Adipocyte (in vitro differentiated cells): ENCODE data around the gene PRELID3B.

ENCODE experiments used
- DNase-seq: peaks from one replicate; pipeline ENCODE4 v3.0.0-alpha.2; 2015; ENCODE audit warnings: low read depth
- H3K27me3 ChIP-seq: replicated peaks from 2 replicates; pipeline ENCODE4 v1.7.0; 2013; ENCODE audit warnings: mild to moderate bottlenecking, low read length, moderate library complexity; ENCODE audit not compliant: control insufficient read depth, insufficient read depth
- H3K36me3 ChIP-seq: 2 replicates; pipeline ENCODE4 v1.7.0; 2013; ENCODE audit warnings: low read length, mild to moderate bottlenecking, moderate library complexity; ENCODE audit not compliant: control insufficient read depth, insufficient read depth, severe bottlenecking
- H3K4me1 ChIP-seq: 2 replicates; pipeline ENCODE4 v1.7.0; 2013; ENCODE audit warnings: mild to moderate bottlenecking, low read length, moderate library complexity; ENCODE audit not compliant: control insufficient read depth, insufficient read depth
- H3K4me3 ChIP-seq: 2 replicates; pipeline ENCODE4 v1.7.0; 2013; ENCODE audit warnings: mild to moderate bottlenecking, low read length, moderate library complexity
- H3K9ac ChIP-seq: 2 replicates; pipeline ENCODE4 v1.7.0; 2013; ENCODE audit warnings: mild to moderate bottlenecking, low read length, moderate library complexity
- H3K9me3 ChIP-seq: 2 replicates; pipeline ENCODE4 v1.7.0; 2013; ENCODE audit warnings: mild to moderate bottlenecking, low read length, moderate library complexity; ENCODE audit not compliant: control insufficient read depth

The PRELID3B gene

DNA sequence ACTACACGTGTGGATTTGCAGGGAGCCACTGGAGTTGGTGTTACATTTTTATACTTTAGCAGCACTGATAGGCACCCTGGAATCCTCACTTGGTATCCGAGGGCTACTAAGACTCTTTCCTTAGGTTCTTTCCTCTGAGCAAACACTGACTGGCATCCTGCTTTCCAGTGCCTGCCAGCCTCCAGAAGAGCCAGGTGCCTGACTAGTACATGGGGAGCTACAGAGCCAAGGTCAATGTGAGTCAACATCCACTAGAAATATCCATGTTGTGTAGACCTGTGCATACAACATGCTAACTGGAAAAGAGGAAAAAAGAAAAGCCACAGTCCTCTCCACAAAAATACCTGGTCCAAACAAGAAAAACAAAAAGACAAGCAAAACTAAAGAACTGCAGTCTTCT, 17.5 kb downstream of the PRELID3B start:
- peaks cover 37% of the 10 kb centered on the region for H3K4me1 ChIP-seq
- H3K9me3 ChIP-seq = no peaks in the 10 kb centered on the region
- H3K4me3 ChIP-seq = no peak overlapping the region
- no peak overlapping the region for H3K9ac ChIP-seq
- peaks cover 80% of the 10 kb centered on the region for H3K36me3 ChIP-seq
- no peaks in the 10 kb centered on the region for H3K27me3 ChIP-seq
- DNase-seq = no peak

- no peak for DNase-seq
- H3K9me3 ChIP-seq = no peaks in the 10 kb centered on the region
- peaks cover 28% of the 10 kb centered on the region for H3K4me1 ChIP-seq
- H3K4me3 ChIP-seq = no peak overlapping the region
- no peaks in the 10 kb centered on the region for H3K27me3 ChIP-seq
- no peak overlapping the region for H3K9ac ChIP-seq
- peaks cover 71% of the 10 kb centered on the region for H3K36me3 ChIP-seq
Measured at GRCh38 chr20:59024111-59024530, 18.5 kb downstream of the PRELID3B start.

DNA sequence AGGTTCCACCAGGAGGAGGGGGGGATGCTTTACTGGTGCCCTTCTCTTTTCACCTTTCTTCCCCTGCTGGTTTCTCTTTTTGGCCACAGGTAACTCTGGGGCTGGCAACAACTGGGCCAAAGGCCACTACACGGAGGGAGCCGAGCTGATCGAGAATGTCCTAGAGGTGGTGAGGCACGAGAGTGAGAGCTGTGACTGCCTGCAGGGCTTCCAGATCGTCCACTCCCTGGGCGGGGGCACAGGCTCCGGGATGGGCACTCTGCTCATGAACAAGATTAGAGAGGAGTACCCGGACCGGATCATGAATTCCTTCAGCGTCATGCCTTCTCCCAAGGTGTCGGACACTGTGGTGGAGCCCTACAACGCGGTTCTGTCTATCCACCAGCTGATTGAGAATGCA, 19.0 kb downstream of the PRELID3B start:
- Histone ChIP-seq H3K9ac (no peak overlapping the region), H3K36me3 (peaks cover 65% of the 10 kb centered on the region), H3K9me3 (no peaks in the 10 kb centered on the region), H3K4me1 (peaks cover 23% of the 10 kb centered on the region), H3K4me3 (no peak overlapping the region), H3K27me3 (no peaks in the 10 kb centered on the region)
- no peak for DNase-seq

GRCh38 chr20:59022754-59023153, 19.8 kb downstream of the PRELID3B start:
- Histone ChIP-seq H3K9me3 (no peaks in the 10 kb centered on the region), H3K4me3 (no peak overlapping the region), H3K27me3 (no peaks in the 10 kb centered on the region), H3K9ac (no peak overlapping the region), H3K36me3 (peaks cover 58% of the 10 kb centered on the region), H3K4me1 (peaks cover 14% of the 10 kb centered on the region)
- DNase-seq = no peak

DNA sequence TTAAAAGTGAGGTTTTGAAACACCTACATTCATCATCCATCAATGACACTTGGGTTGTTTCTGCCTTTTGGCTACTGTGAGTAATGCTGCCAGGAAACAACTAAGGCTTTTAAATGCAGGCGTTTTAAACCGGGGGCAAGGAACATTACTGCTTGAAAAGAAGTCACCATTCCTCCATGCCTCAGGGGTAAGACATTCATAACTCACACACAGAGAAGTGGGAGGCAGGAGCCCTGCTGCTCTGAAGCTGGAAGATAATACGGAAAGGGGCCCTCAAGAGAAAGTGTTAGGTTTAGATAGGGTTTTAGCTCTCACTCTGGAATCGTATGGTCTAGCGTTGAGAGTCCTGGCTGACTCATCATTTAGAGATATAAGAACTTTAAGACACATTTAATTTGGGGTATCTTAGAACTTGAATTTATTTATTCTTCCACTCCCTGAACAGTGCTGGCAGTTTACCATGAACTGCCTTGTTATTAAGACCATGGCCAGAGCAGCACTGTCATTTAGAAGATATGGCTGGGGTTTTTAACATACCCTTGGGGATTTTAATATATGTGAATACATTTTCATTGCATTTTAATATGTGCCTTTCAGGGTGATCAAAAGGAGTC, 21.5 kb downstream of the PRELID3B start:
- peaks cover 41% of the 10 kb centered on the region for H3K36me3 ChIP-seq
- H3K9ac ChIP-seq = no peak overlapping the region
- H3K9me3 ChIP-seq = no peaks in the 10 kb centered on the region
- H3K4me3 ChIP-seq = no peak overlapping the region
- no peaks in the 10 kb centered on the region for H3K27me3 ChIP-seq
- H3K4me1 ChIP-seq = peaks cover 9% of the 10 kb centered on the region
- peak; percentile 39 for DNase-seq

DNA sequence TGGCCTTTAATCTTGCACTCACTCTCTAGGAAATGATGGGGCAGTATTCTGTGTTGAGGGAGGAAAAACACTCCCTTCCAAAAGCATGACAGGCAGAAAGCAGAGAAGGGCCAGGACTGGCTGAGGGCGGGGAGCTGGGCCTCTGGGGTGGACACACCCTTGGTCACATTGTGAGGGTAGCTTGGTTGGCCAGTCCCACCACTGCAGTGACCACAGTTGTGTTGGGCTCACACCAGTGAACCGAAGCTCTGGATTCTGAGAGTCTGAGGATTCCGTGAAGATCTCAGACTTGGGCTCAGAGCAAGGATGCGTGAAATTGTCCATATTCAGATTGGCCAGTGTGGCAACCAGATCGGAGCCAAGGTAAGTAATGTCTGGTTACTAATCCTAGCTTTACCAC, 23.4 kb downstream of the PRELID3B start, which contains the start of gene TUBB1:
TUBB1 (plus strand) TSS at position 213 of the 400 bp plus-strand sequence; CDS start at position 307, 94 bp downstream.
- Histone ChIP-seq H3K27me3 (no peaks in the 10 kb centered on the region), H3K36me3 (peaks cover 23% of the 10 kb centered on the region), H3K4me1 (peaks cover 9% of the 10 kb centered on the region), H3K4me3 (no peak within 1 kb of the TSS), H3K9me3 (no peaks in the 10 kb centered on the region), H3K9ac (no peak within 1 kb of the TSS)
- DNase-seq = no peak

DNA sequence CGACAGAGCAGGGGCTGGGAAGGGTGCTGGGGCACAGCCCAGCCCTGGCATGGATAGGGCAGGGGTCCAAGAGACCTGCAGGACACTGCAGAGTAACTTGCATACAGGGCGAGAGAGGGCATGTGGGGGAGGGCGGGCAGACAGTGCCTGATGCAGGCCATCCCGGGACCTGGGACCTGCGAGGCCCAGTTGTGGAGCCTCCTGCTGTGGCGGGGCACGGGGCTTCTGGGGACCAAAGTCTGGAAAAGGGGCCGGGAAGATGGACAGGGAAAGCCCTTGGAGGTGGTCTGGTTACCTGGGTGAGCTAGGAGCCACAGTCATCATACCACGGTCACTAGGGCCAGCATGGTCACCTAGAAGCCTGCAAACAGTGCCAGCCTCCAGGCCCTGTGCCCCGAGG, 23.8 kb downstream of the PRELID3B start:
- Histone ChIP-seq H3K27me3 (no peaks in the 10 kb centered on the region), H3K36me3 (peaks cover 19% of the 10 kb centered on the region), H3K4me3 (no peak overlapping the region), H3K4me1 (peaks cover 9% of the 10 kb centered on the region), H3K9ac (no peak overlapping the region), H3K9me3 (no peaks in the 10 kb centered on the region)
- no peak for DNase-seq

GRCh38 chr20:59017493-59018231, 24.9 kb downstream of the PRELID3B start:
- no peak overlapping the region for H3K4me3 ChIP-seq
- DNase-seq = no peak
- no peak overlapping the region for H3K9ac ChIP-seq
- peaks cover 7% of the 10 kb centered on the region for H3K36me3 ChIP-seq
- H3K27me3 ChIP-seq = no peaks in the 10 kb centered on the region
- peaks cover 9% of the 10 kb centered on the region for H3K4me1 ChIP-seq
- no peaks in the 10 kb centered on the region for H3K9me3 ChIP-seq

GRCh38 chr20:59016795-59017492, 25.6 kb downstream of the PRELID3B start:
- no peak for DNase-seq

DNA sequence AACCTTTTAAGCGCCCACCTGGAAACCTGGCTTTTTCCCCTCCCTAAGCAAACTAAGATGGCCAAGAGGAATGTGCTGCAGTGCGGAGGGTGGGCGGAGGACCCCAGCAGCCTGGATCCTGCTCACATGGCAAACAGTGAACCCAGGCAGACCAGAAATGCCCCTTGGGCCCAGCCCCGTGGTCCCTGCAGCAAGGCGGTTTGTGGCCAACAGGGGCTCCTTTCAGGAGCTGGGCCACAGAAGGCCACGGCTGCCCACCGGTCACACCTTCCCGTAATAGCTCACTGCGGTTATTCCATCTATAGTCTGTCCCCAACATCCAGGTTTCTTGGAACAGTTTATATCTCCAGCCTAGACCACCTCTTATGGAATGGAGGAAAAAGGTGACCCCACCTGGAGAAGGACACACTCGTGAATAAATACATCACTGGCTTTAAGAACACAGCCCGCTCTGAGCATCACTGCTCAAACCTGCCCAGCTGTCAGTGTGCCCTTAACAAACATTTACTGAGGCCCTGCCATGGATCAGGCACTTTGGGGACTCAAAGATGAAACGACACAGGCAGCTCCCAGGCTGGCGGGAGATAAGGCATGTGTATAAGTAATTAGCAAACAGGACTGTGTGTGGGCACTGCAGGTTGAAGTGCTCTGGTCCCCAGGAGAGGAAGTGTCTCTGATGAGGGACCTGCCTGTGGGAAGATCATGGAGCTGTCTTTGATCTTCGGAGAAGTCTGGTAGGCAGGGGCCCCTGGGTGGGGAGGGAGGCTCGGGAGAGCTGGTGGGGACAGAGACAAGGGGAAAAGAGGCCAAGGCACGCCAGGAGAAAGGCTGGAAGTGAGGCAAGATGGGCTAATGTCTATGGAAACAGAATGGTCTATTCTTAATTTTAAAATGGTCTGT, 26.5 kb downstream of the PRELID3B start:
- Histone ChIP-seq H3K27me3 (no peaks in the 10 kb centered on the region), H3K36me3 (no peaks in the 10 kb centered on the region), H3K9me3 (no peaks in the 10 kb centered on the region), H3K4me3 (no peak overlapping the region), H3K4me1 (peaks cover 9% of the 10 kb centered on the region), H3K9ac (no peak overlapping the region)
- DNase-seq = no peak

More at GRCh38 chr20:59016795-59017492, 25.6 kb downstream of the PRELID3B start:
- Histone ChIP-seq H3K27me3 (no peaks in the 10 kb centered on the region), H3K9ac (no peak overlapping the region), H3K9me3 (no peaks in the 10 kb centered on the region), H3K36me3 (peaks cover under 1% of the 10 kb centered on the region), H3K4me1 (peaks cover 9% of the 10 kb centered on the region), H3K4me3 (no peak overlapping the region)
